Kasumi-1 (cell line): ENCODE results near the gene VEGFA.

ENCODE experiments used
- DNase-seq, 2 experiments: peaks; one replicate each; lab custom pipeline; 2025; lab: John Stamatoyannopoulos, UW

The VEGFA gene

DNA sequence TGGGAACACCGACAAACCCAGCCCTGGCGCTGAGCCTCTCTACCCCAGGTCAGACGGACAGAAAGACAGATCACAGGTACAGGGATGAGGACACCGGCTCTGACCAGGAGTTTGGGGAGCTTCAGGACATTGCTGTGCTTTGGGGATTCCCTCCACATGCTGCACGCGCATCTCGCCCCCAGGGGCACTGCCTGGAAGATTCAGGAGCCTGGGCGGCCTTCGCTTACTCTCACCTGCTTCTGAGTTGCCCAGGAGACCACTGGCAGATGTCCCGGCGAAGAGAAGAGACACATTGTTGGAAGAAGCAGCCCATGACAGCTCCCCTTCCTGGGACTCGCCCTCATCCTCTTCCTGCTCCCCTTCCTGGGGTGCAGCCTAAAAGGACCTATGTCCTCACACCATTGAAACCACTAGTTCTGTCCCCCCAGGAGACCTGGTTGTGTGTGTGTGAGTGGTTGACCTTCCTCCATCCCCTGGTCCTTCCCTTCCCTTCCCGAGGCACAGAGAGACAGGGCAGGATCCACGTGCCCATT, 15.3 kb downstream of the VEGFA start:
- DNase-seq = no peak

DNA sequence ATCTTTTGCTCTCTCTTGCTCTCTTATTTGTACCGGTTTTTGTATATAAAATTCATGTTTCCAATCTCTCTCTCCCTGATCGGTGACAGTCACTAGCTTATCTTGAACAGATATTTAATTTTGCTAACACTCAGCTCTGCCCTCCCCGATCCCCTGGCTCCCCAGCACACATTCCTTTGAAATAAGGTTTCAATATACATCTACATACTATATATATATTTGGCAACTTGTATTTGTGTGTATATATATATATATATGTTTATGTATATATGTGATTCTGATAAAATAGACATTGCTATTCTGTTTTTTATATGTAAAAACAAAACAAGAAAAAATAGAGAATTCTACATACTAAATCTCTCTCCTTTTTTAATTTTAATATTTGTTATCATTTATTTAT, 15.9 kb downstream of the VEGFA start:
- no peak for DNase-seq

DNA sequence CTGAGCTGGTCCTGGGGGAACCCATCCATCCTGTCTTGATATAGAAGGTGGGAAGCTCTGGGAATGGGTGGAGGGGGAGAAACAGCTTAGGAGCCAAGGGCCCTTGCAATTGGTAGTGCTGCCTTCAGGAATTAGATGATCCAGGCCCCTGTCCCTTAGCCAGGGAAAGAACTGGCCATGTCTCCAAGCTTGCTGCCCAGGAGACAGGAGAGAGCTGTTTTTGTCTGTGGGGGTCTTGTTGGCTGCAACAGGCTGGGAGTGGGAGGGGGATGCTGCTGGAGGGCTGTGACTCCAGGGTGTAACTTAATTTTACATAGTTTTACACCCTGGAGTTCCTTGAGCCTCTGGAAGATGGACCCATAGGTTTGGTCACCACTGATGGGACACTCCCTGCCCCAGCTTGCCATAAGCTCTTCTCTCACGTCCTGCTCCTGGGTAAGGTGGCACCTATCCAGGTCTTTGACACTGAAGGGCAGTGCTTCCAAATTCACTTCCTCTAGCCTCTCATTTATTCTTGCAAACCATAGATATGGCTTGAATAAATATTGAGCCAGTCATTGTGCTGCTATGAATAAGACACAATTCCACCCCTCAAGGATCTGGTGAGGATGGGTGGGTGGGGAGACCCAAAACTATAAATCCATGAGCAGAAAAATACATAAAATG, 16.8 kb downstream of the VEGFA start:
- no peak for DNase-seq

DNA sequence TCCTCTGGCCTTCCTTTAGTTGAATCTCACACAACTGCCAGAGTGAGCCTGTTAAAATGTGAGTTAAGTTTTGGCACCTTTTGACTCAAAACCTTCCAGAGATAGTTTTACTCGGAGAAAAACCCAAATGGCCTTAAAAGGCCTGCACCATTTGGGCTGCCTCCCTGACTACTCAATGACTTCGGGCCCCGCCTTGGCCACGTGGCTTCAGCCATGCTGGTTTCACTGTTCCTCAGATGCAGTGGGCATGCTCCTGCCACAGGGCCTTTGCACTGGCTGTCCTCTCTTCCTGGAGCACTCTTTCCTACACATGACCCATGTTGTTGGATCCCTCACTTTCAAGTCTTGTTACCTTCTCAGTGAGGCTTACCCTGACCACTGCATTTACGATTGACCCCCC, 18.3 kb downstream of the VEGFA start:
- no peak for DNase-seq

DNA sequence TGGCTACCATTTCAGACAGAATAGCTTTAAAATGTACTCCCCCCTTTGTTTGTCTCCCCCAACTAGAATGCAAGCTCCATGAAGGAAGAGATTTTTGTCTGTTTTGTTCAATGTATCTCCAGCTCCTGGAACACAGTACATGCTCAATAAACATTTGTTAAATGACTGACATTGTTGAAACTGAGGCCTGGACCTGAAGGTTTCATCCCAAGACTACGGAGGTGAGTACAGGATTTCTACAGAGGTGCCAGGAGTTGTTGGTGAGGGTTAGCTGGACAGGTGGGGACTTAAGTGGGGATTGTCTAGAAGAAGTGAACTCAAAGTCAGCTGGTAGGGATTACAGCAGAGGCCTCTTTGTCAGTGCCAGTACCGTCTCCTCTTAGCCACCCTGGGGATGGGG, 19.4 kb downstream of the VEGFA start:
- no peak for DNase-seq

DNA sequence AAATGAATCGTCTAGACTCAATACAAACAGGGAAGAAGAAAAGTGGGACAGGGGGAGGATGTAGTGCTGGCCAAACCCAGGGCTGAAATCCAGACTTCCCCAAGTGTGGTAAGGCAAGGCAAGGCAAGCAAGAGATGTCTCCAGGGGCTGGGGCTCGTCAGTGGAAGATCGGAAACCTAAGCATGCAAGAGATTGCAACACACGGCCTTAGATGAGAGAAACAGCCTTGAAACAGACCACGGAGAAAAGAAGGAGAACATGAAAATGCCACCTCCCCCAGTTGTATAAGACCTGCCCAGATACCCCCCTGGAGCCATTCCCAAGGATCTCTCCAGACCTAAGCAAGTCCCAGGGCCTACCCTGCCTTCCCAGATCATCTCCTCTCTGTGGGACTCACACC, 20.0 kb downstream of the VEGFA start:
- DNase-seq = peak; percentile 92 to 94

GRCh38 chr6:43791745-43792422, 21.9 kb downstream of the VEGFA start:
- peak in 1 of 2 experiments; percentile 2 for DNase-seq

DNA sequence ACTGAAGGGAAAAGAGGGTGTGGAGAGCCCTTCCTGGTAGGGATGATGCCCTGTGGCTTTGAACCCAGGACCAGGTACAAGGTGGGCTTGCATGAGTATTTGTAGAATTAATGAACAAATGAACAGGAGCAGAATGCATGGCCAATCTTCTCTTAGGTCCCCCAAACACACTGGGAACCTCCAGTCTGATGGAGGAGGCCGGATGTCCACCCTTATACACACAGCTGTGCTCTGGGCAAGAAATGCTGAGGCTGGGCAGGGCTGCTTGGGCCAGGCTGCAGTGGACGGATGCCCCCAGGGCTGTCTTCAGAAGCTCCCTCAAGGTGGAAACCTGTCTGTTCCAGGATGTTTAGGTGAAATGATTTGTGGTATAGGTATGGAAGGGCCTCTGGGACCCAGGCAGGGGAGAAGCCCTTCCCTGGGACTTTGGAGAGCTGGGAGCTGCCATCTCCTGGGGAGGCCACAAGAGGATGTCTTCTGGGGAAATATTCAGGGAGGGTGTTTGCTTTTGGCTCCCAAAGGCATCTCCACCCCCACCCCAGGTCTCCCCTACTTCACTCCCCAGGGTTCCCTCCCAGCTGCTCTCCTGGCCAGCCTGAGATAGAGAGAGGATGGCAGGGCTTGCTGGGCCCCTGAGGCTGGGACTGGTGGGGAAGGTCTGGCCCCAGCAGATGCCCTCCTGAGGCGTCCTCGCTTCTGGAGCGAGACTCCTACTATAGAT, 23.3 kb downstream of the VEGFA start:
- DNase-seq = no peak

GRCh38 chr6:43793875-43794242, 23.8 kb downstream of the VEGFA start:
- no peak for DNase-seq

DNA sequence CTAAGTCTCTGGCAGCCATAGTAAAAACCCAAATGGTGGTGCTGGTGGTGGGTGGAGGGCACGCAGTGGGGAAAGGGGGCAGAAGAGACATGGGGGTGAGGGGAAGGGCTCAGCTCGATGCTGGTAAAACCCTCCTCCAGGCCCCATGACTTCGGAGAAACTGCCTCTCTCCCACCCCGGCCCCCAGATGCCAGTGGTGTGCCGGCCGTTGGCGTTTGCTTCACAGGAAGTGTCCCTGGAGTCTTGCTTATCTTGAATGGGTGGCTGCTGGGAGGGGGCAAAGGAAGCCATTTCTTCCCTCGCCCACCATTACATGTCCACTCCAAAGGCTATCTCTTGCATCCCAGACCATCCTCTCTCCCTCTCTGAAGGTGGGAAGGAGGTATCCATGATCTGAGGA, 25.4 kb downstream of the VEGFA start:
- no peak for DNase-seq

DNA sequence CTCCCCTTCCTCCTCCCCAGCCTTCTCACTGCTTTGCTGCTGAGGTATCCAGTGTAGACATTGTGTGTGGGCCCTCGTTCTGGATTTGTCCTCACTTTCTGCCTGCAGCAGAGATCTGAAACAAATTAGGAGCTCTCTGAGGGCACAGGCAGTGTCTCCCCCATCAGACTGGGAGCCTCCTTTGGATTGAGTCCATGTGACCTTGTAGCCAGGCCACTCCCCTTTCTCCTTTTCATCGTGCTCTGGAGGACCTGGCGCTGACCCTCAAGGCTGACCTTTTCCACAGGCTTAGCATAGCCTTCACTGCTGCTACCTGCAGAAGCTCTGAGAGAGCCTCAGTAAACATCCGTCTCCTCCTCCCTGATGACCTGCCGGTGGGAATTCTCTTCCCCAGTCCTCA, 26.2 kb downstream of the VEGFA start:
- DNase-seq = no peak

DNA sequence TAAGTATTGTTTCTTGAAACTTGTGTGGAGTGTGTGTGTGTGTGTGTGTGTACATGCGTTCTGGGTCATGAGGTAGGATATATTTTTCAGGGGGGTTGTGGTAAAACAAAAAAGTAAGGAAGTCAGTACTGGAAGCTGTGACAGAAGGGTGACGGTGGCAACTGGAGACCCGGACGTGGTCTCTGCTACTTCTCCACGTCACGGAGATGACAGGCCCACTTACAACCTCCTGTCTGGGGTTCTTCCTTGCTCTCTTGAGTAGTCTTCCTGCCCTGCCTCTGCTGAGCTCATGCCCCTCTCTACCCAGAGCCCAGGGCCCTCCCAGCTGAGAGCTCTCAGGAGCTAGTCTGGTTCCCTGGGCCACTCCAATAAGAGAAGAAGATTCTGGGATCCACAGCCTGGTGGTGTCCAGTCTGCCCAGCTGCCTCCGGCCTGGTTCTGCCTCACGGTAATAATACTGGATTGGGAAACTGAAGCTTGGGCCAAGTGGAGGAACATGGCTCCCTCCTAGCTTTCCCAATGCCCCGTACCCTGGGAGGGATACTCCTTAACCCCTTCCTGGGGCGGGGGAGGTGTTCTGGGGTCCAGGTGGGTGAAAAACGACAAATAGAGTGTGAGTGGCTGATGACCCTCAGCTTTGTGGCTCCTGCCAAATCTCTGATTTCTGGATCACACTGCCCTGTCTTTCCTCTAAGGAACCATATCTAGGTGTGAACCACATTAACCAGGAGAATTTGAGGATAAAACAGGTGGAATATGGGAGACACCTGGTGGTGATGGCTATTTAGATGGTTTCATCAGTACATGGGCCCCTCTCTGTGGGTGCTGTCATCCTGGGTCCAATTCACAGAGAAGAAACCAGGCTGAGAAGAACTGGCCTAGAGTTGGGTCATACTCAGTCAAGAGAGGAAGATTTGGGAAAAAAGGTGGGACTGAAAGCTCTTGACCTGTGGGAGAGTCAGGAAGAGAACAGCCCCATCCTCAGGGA, 27.2 kb downstream of the VEGFA start:
- peak; percentile 51 to 53 for DNase-seq

DNA sequence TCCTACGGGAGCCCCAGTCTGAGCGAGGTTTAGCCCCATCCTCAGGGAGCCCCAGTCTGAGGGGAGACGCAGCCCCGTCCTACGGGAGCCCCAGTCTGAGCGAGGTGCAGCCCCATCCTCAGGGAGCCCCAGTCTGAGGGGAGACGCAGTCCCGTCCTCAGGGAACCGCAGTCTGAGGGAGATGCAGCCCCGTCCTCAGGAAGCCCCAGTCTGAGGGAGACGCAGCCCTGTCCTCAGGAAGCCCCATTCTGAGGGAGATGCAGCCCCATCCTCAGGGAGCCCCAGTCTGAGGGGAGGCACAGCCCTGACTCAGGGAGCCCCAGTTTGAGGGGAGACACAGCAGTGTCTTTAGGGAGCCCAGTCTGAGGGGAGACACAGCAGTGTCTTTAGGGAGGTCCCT, 27.9 kb downstream of the VEGFA start:
- no peak for DNase-seq

- DNase-seq = peak; percentile 17 to 20
Measured at GRCh38 chr6:43798688-43799444, 28.9 kb downstream of the VEGFA start.

DNA sequence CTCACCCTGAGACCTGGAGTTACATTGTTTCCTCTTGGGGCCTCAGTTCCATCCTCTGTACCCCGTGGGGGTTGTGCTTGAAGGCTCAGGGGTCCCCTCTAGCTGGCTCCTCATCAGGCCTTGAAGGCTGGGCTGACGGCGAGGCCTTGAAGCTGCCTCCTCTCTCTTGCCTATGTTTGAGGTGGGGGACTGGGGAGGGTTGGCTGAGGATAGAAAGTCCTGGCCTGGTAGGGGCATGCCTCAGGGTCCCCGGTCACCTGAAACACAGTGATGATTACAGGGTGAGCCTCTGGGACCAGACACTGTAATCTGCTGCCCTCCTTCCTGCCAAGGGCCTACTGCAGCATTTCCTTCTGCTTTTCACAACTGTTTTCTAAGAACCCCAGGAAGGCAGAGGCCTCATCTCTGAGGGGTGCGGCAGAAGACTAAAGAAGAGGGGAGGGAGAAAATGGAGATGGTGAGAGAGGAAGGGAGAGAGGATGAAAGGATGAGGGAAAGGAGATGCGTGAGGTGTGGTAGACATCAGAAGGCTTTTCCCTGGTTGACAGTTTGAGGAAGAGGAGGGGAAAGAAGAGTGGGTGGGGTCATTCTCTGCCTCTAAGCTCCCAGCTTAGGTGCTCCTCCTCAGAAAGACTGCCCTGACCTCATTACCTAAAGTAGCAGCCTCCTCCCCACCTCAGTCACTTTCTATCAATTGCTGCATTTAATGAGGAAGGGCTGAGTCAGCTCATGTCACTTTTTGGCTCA, 29.7 kb downstream of the VEGFA start:
- DNase-seq = peak; percentile 97 to 98

DNA sequence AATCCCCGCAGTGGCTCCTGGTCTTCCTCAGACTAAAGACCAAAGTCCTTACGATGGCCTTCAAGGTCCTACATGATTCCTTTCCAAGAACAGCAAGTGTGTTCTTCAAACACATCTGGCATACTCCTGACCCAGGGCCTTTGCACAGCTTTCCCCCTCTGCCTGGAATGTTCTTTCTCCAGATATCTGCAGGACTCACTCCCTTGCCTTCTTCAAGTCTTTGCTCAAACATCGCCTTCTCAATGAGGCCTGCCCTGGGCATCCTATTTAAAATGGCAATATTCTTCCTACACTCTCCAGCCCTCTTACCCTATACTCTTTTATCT, 30.2 kb downstream of the VEGFA start:
- DNase-seq = no peak

GRCh38 chr6:43800746-43801494, 30.9 kb downstream of the VEGFA start:
- DNase-seq = no peak

DNA sequence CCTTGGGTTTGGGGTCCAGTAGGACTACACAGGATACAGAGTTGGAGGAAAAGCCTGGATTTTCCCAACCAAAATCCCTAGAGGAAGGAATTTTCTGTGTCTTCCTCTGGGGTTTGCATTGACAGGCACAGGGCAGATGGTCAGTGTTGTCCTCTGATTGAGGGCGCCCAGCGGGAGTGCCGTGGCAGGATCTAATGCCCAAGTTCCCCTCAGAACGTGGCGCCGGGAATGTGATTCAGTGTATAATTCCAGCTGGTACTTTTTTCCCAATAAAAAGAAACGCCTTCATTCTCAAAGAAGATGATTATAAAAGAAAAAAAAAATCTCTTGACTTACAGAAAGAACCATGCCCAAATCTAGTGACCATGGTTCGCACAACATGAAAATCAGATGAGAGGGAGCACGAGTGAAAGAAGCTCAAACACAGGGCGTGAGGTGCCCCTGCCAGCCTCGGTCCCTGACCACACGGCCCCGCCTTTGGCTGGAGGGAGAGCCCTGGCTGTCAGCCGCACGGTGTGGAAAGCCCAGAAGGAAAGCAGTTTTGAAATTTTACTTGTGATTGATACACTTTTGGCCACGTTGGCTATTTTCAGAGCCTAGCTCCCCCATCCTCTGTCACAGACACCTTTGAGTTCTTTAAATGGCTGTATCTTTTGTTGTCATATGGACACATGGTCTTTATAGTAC, 31.6 kb downstream of the VEGFA start:
- DNase-seq = no peak
